Glutamatergic neuron (in vitro differentiated cells): ENCODE results near the gene SYT9. TPM values are rescaled to one million over a fixed set of nuclear protein-coding genes. Genes with fewer than 3 reads are reported as not detected.

ENCODE experiments used
- DNase-seq: peaks from one replicate; pipeline ENCODE4 v3.0.0; 2022
- H3K27ac Mint-ChIP-seq: one replicate; pipeline ENCODE4 v1.8.0; 2020; ENCODE audit warnings: mild to moderate bottlenecking, mixed read lengths, inconsistent platforms; ENCODE audit not compliant: unreplicated experiment
- H3K27me3 Mint-ChIP-seq: one replicate; pipeline ENCODE4 v1.8.0; 2020; ENCODE audit warnings: mild to moderate bottlenecking, moderate library complexity, mixed read lengths, inconsistent platforms; ENCODE audit not compliant: unreplicated experiment
- H3K36me3 Mint-ChIP-seq: one replicate; pipeline ENCODE4 v1.8.0; 2020; ENCODE audit warnings: mild to moderate bottlenecking, mixed read lengths, inconsistent platforms; ENCODE audit not compliant: unreplicated experiment
- H3K4me1 Mint-ChIP-seq: one replicate; pipeline ENCODE4 v1.8.0; 2020; ENCODE audit warnings: mild to moderate bottlenecking, low read depth, mixed read lengths, inconsistent platforms; ENCODE audit not compliant: unreplicated experiment
- H3K4me3 Mint-ChIP-seq: one replicate; pipeline ENCODE4 v1.8.0; 2020; ENCODE audit warnings: mild to moderate bottlenecking, mixed read lengths, inconsistent platforms; ENCODE audit not compliant: unreplicated experiment
- H3K9me3 Mint-ChIP-seq: one replicate; pipeline ENCODE4 v1.8.0; 2020; ENCODE audit warnings: mild to moderate bottlenecking, moderate library complexity, mixed read lengths, inconsistent platforms; ENCODE audit not compliant: unreplicated experiment
- CTCF ChIP-seq: fragments of 200-600 bp; sonication (generic); IDR thresholded peaks from one replicate; pipeline ENCODE4 v1.5.0; 2021; ENCODE audit not compliant: partially characterized antibody, unreplicated experiment
- total RNA-seq: library from RNA; stranded (reverse); fragmentation: NEBNext Ultra II Directional; extraction: Animal tissue kit (Norgen Biotek cat#: 25700); gene quantifications from one replicate; pipeline ENCODE4 v1.2.1, GENCODE V29; 2021; ENCODE audit not compliant: unreplicated experiment

The SYT9 gene
- total RNA-seq, 1 donor from 2014 or later, result 3.7 TPM

GRCh38 chr11:7511401-7511800 lies 259.7 kb downstream of the SYT9 start:
- H3K27ac Mint-ChIP-seq, result no peak overlapping the region
- peaks cover 3% of the 10 kb centered on the region for H3K9me3 Mint-ChIP-seq
- no peak overlapping the region for H3K4me3 Mint-ChIP-seq
- H3K4me1 Mint-ChIP-seq, result no peaks in the 10 kb centered on the region
- no peak for TF ChIP-seq CTCF
- peaks cover 4% of the 10 kb centered on the region for H3K27me3 Mint-ChIP-seq
- no peak for DNase-seq
- no peaks in the 10 kb centered on the region for H3K36me3 Mint-ChIP-seq

GRCh38 chr11:7512525-7513233 lies 261.0 kb downstream of the SYT9 start:
- Mint-ChIP-seq H3K4me3 (peak overlapping the region; percentile 88), H3K27ac (no peak overlapping the region), H3K4me1 (no peaks in the 10 kb centered on the region), H3K36me3 (no peaks in the 10 kb centered on the region), H3K9me3 (peaks cover 3% of the 10 kb centered on the region), H3K27me3 (peaks cover 6% of the 10 kb centered on the region)
- TF ChIP-seq CTCF, result no peak
- no peak for DNase-seq

GRCh38 chr11:7513234-7514098 lies 261.8 kb downstream of the SYT9 start, which contains the start of gene PPFIBP2:
Gene PPFIBP2, plus strand, starts transcription at chr11:7513999. Its CDS starts 35,477 bp downstream, at chr11:7549476.
- DNase-seq, result peak; percentile 80
- Mint-ChIP-seq H3K27ac (no peak within 1 kb of the TSS), H3K4me1 (no peaks in the 10 kb centered on the region), H3K9me3 (peaks cover 3% of the 10 kb centered on the region), H3K4me3 (peak within 1 kb of the TSS; percentile 88), H3K36me3 (no peaks in the 10 kb centered on the region), H3K27me3 (peaks cover 6% of the 10 kb centered on the region)
- TF ChIP-seq CTCF, result peak; percentile 75

GRCh38 chr11:7514099-7514591 lies 262.4 kb downstream of the SYT9 start:
- H3K4me3 Mint-ChIP-seq, result peak overlapping the region; percentile 16
- no peaks in the 10 kb centered on the region for H3K36me3 Mint-ChIP-seq
- peaks cover 8% of the 10 kb centered on the region for H3K27me3 Mint-ChIP-seq
- H3K27ac Mint-ChIP-seq, result no peak overlapping the region
- H3K9me3 Mint-ChIP-seq, result peaks cover 3% of the 10 kb centered on the region
- DNase-seq, result peak; percentile 31
- TF ChIP-seq CTCF, result no peak
- no peaks in the 10 kb centered on the region for H3K4me1 Mint-ChIP-seq
